GM12878 (cell line): ENCODE results near the gene HEXIM1. TPM values are rescaled to one million over a fixed set of nuclear protein-coding genes. Genes with fewer than 3 reads are reported as not detected.
A peak's percentile ranks its signal among the peaks of the same experiment; 100 is the strongest.

Experiments used
- ATAC-seq: fragments of 200-7000 bp; cut with Tn5 transposase; 3 replicates; pipeline ENCODE4 v1.9.1; 2020; ENCODE audit warnings: mild to moderate bottlenecking, moderate library complexity
- BruUV-seq: library from RNA; stranded (reverse); fragments of 400-500 nt; replicated peaks from 2 replicates; lab custom pipeline; 2021; lab: Mats Ljungman, UMichigan
- CTCF ChIA-PET: fragments of 300-600 bp; sonication (Branson Sonifier 250); formaldehyde crosslinking; extraction: SDS; loops from one replicate; lab custom pipeline; 2021; ENCODE audit warnings: inconsistent platforms; lab: Yijun Ruan, JAX
- POLR2A ChIA-PET: fragments of 350-600 bp; formaldehyde crosslinking; extraction: SDS; loops from one replicate; lab custom pipeline; 2021; ENCODE audit warnings: inconsistent platforms; lab: Charles Lee
- RAD21 ChIA-PET: fragments of 300-600 bp; sonication (Branson Sonifier 250); formaldehyde crosslinking; loops from one replicate; lab custom pipeline; 2023; ENCODE audit warnings: antibody characterized with exemption; ENCODE audit not compliant: unreplicated experiment; lab: Charles Lee
- SMC1A ChIA-PET: fragments of 300-600 bp; sonication (Branson Sonifier 250); formaldehyde crosslinking; loops from one replicate; lab custom pipeline; 2023; ENCODE audit not compliant: unreplicated experiment, uncharacterized antibody; lab: Charles Lee
- DNase-seq: peaks from one replicate; pipeline ENCODE4 v3.0.0-alpha.2; 2011; ENCODE audit warnings: low read depth, low spot score
- FAIRE-seq: peaks from 3 replicates; lab custom pipeline; 2011; peaks lifted over from hg19 to GRCh38; lab: Jason Lieb, UNC
- H2AFZ ChIP-seq: 2 replicates; pipeline ENCODE4 v1.6.0; 2011; ENCODE audit warnings: low read depth, low read length, control low read depth; ENCODE audit not compliant: control insufficient read depth
- H3K27ac ChIP-seq: 2 replicates; pipeline ENCODE4 v1.5.1; 2011; ENCODE audit warnings: control low read depth; ENCODE audit not compliant: control insufficient read depth, insufficient read depth
- H3K27me3 ChIP-seq, 2 experiments: replicated peaks in 1 of 2; 2 replicates each; pipeline versions ENCODE4 v1.6.0 to v1.6.1; 2011; ENCODE audit warnings: low read length in 1 of 2; ENCODE audit not compliant: control insufficient read depth in 2 of 2, insufficient read depth in 2 of 2
- H3K36me3 ChIP-seq, 2 experiments: 2 replicates each; pipeline ENCODE4 v1.5.1; 2011; ENCODE audit warnings: low read length in 1 of 2; ENCODE audit not compliant: control insufficient read depth in 2 of 2, insufficient read depth in 2 of 2
- H3K4me1 ChIP-seq: 2 replicates; pipeline ENCODE4 v1.6.1; 2011; ENCODE audit warnings: mild to moderate bottlenecking, low read length, moderate library complexity, mixed read lengths; ENCODE audit not compliant: control insufficient read depth, insufficient read depth
- H3K4me2 ChIP-seq: 2 replicates; pipeline ENCODE4 v1.6.0; 2011; ENCODE audit warnings: control low read depth; ENCODE audit not compliant: control insufficient read depth, insufficient read depth
- H3K4me3 ChIP-seq: fragments of 200-600 bp; sonication (generic); 2 replicates; pipeline ENCODE4 v1.5.1; 2016
- H3K79me2 ChIP-seq: 2 replicates; pipeline ENCODE4 v1.6.0; 2011; ENCODE audit warnings: low read length; ENCODE audit not compliant: control insufficient read depth, insufficient read depth
- H3K9ac ChIP-seq: 2 replicates; pipeline ENCODE4 v1.8.0; 2011; ENCODE audit warnings: low read length, control low read depth, mixed read lengths; ENCODE audit not compliant: control insufficient read depth, insufficient read depth
- H3K9me3 ChIP-seq: replicated peaks from 3 replicates; pipeline ENCODE4 v1.5.1; 2011; ENCODE audit warnings: mild to moderate bottlenecking, low read length; ENCODE audit not compliant: control insufficient read depth, insufficient read depth
- H4K20me1 ChIP-seq: 2 replicates; pipeline ENCODE4 v1.6.0; 2011; ENCODE audit not compliant: control insufficient read depth, insufficient read depth
- ZNF687 ChIP-seq: fragments of 450-650 bp; IDR thresholded peaks from 2 replicates; pipeline ENCODE4 v1.6.1; 2017; ENCODE audit warnings: mild to moderate bottlenecking, moderate library complexity
- WGBS: methylation state at CpG from one replicate; pipeline ENCODE4 v1.1.6; 2016; ENCODE audit warnings: low lambda C conversion rate; ENCODE audit not compliant: insufficient replicate concordance, insufficient coverage; ENCODE audit errors: missing lambda C conversion rate; 5-methylcytosine and 5-hydroxymethylcytosine counted together
- in situ Hi-C: fragments of 300-500 bp; cut with MboI; formaldehyde crosslinking; loops from 9 replicates; pipeline ENCODE4 v1.14.3; 2018; ENCODE audit warnings: mixed read lengths
- intact Hi-C: fragments of 100-400 bp; cut with micrococcal nuclease; formaldehyde crosslinking; loops from one replicate; pipeline ENCODE4 v1.14.2; 2022; ENCODE audit not compliant: unreplicated experiment
- polyA plus RNA-seq, 11 experiments: library from polyadenylated mRNA; depleted of rRNA in 4 of 11; unstranded in 6 of 11; stranded (reverse) in 5 of 11; fragments of >200 nt; fragmentation: Nextera tagmentation in 4 of 11; fragmentation: Illumina TruSeq in 1 of 11; extraction: Ambion mirVana in 4 of 11; extraction: Trizol in 1 of 11; gene quantifications; 1 replicate in 1 of 11; 2 replicates in 10 of 11; pipeline versions ENCODE4 v1.2.1 to v1.2.3, GENCODE V29; 2011 to 2016; ENCODE audit warnings: inconsistent platforms in 2 of 11, missing spikeins in 2 of 11, low read depth in 1 of 11
- total RNA-seq, 4 experiments: library from RNA; depleted of rRNA in 3 of 4; stranded (reverse); fragments of >200 nt in 3 of 4; fragmentation: Illumina TruSeq in 1 of 4; extraction: Trizol in 1 of 4; gene quantifications; 2 replicates each; pipeline versions ENCODE4 v1.2.1 to v1.2.3, GENCODE V29; 2013 to 2021

HEXIM1 gene
- total and polyA plus RNA-seq, 10 of the 15 experiments (the other 5 are each of a cell fraction or from before 2014, with no cell fraction given) = 1.9 to 24.1 (median 9.0) TPM

- peak; percentile 50 for ATAC-seq
- no peak for TF ChIP-seq ZNF687
- ChIA-PET SMC1A (interaction anchor here (1.4 to 1.5 kb wide), 2 partner anchors 39 to 42 kb away, joined by 3 to 5 read pairs; no protein-coding TSS in a partner anchor), RAD21 (no interaction called here), CTCF (interaction anchor here (0.5 to 12.8 kb wide), 6 partner anchors 10 to 270 kb away, joined by 3 to 291 read pairs (median 4); partner anchors contain the start of genes ACBD4 and PLCD3), POLR2A (interaction anchor here (1.4 kb wide), 1 partner anchor 40 kb away, joined by 5 read pairs; no protein-coding TSS in a partner anchor)
- no peaks in the 10 kb centered on the region for H3K36me3 ChIP-seq
- H4K20me1 ChIP-seq = no peaks in the 10 kb centered on the region
- no peak overlapping the region for H3K27ac ChIP-seq
- FAIRE-seq = no peak
- intact Hi-C loops = no loop called here
- no peak overlapping the region for H3K4me3 ChIP-seq
- H3K27me3 ChIP-seq = no peaks in the 10 kb centered on the region
- no peaks in the 10 kb centered on the region; the same call in 2 of the 3 replicates for H3K9me3 ChIP-seq
- no peak overlapping the region for H3K4me2 ChIP-seq
- H3K79me2 ChIP-seq = no peaks in the 10 kb centered on the region
- H2AFZ ChIP-seq = no peak overlapping the region
- H3K4me1 ChIP-seq = no peaks in the 10 kb centered on the region
- no TSS peak for BruUV-seq
- H3K9ac ChIP-seq = no peak overlapping the region
- DNase-seq = no peak
- 23% methylated on average over 11 of the region's 11 CpGs for WGBS
- in situ Hi-C loops = no loop called here
Observed at GRCh38 chr17:45190503-45191255, 42.4 kb downstream of the HEXIM1 start.
